ENCODE measurements around the gene PARP6.

- TF ChIP-seq POLR2A (IDR thresholded peaks at IDR 0.05; ENCODE audit: low read depth, low read length) (no peak), POLR2AphosphoS5 (IDR thresholded peaks at IDR 0.05; ENCODE audit: low read depth, low read length) (no peak), TAF1 (IDR thresholded peaks at IDR 0.05; ENCODE audit: borderline replicate concordance, low read depth, low read length) (no peak)
These were observed 55.1 kb downstream of the PARP6 start for GRCh38 chr15:72217216-72217615.

All from GM12892 (cell line).